RWPE1 (cell line): Measurements from ENCODE around the gene RHBDF2.
A peak's percentile ranks its signal among the peaks of the same experiment; 100 is the strongest.
"Not testable (repeated sequence)": the region's sequence is repeated elsewhere in the genome, so short reads cannot be mapped to it uniquely, and the experiment has no call there.

Experiments used
- CTCF ChIA-PET: fragments of 350-600 bp; sonication (Branson Sonifier 250); formaldehyde crosslinking; extraction: SDS; loops from one replicate; lab custom pipeline; 2021; lab: Yijun Ruan, JAX
- POLR2A ChIA-PET: fragments of 400-600 bp; formaldehyde crosslinking; extraction: SDS; loops from one replicate; lab custom pipeline; 2020; ENCODE audit warnings: antibody characterized with exemption; ENCODE audit not compliant: low non-redundant PET; lab: Yijun Ruan, JAX
- DNase-seq: peaks from one replicate; pipeline ENCODE4 v3.0.0; 2012; ENCODE audit warnings: low spot score
- H3K27ac ChIP-seq: fragments of 450-650 bp; 2 replicates; pipeline ENCODE4 v1.5.1; 2017
- TF ChIP-seq, protein P1 (sequence below): fragments of 450-650 bp; conservative IDR thresholded peaks from 2 replicates; pipeline ENCODE4 v1.5.1; 2017; ENCODE audit warnings: low read depth, mild to moderate bottlenecking

Gene RHBDF2

DNA sequence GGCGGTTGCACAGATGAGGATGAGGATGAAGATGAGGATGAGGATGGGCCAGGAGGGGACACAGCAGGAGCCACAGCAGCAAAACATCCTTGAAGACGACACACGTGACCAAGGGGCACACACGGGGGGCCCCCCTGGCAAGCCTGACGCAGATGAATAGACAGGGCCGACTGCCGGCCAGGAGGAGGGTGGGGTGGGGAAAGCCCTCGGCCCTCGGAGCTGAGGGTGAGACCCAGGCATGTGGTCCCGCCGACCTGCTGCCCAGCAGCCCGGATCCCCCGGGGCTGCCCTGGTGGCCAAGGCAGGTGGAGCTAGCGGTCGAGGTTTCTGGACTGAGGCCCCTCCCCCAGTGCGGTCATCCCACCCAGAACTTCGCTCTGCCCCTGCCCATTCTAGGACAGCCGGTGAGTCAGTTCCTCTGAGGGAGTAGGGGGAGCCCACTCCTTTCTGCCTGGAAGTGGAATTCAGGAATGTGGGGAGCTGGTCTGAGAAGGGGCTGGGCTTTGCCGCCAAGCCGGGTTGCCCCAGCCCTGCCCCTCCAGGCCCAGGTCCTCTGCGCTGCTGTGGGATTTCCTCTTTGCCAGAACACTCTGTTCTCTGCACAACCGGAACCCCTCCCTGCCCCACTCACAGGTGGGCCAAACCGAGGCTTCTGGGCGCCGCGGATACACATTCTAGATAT is 26.3 kb upstream of the RHBDF2 start:
- DNase-seq: no peak
- H3K27ac ChIP-seq: peak overlapping the region; percentile 99
- TF ChIP-seq, protein P1, sequence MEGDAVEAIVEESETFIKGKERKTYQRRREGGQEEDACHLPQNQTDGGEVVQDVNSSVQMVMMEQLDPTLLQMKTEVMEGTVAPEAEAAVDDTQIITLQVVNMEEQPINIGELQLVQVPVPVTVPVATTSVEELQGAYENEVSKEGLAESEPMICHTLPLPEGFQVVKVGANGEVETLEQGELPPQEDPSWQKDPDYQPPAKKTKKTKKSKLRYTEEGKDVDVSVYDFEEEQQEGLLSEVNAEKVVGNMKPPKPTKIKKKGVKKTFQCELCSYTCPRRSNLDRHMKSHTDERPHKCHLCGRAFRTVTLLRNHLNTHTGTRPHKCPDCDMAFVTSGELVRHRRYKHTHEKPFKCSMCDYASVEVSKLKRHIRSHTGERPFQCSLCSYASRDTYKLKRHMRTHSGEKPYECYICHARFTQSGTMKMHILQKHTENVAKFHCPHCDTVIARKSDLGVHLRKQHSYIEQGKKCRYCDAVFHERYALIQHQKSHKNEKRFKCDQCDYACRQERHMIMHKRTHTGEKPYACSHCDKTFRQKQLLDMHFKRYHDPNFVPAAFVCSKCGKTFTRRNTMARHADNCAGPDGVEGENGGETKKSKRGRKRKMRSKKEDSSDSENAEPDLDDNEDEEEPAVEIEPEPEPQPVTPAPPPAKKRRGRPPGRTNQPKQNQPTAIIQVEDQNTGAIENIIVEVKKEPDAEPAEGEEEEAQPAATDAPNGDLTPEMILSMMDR: no peak
- CTCF ChIA-PET: interaction anchor here (0.7 to 1.6 kb wide), 3 partner anchors 59 to 97 kb away, joined by 4 to 12 read pairs (median 7); partner anchors contain the start of gene ST6GALNAC2
- POLR2A ChIA-PET: no interaction called here

DNA sequence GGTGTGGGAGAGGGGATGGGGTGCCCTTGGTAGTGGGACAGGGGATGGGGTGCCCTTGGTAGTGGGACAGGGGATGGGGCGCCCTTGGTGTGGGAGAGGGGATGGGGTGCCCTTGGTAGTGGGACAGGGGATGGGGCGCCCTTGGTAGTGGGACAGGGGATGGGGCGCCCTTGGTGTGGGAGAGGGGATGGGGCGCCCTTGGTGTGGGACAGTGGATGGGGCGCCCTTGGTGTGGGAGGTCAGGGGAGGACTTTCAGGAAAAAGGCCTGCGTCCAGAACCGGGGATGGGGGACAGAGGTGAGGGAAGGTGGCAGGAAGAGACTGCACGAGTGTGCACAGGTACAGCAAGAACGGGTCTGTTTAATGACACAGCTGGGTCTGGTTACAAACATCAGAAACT is 25.8 kb upstream of the RHBDF2 start:
- POLR2A ChIA-PET, DNase-seq: not testable (repeated sequence)
- CTCF ChIA-PET: interaction anchor here (1.6 kb wide), 1 partner anchor 97 kb away, joined by 12 read pairs; no protein-coding TSS in a partner anchor
- H3K27ac ChIP-seq: peak overlapping the region; percentile 99

DNA sequence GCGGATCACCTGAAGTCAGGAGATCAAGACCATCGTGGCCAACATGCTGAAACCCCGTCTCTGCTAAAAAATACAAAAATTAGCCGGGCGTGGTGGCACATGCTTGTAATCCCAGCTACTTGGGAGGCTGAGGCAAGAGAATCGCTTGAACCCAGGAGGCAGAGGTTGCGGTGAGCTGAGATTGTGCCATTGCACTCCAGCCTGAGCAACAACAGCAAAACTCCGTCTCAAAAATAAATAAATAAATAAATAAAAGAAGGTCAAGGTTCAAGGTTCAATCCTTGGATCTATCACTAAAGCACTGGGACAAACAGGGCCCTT is 24.2 kb upstream of the RHBDF2 start:
- H3K27ac ChIP-seq: peak overlapping the region; percentile 86
- POLR2A ChIA-PET, DNase-seq: not testable (repeated sequence)
- CTCF ChIA-PET: interaction anchor here (0.6 to 0.8 kb wide), 3 partner anchors 22 to 97 kb away, joined by 3 to 5 read pairs (median 4); no protein-coding TSS in a partner anchor

DNA sequence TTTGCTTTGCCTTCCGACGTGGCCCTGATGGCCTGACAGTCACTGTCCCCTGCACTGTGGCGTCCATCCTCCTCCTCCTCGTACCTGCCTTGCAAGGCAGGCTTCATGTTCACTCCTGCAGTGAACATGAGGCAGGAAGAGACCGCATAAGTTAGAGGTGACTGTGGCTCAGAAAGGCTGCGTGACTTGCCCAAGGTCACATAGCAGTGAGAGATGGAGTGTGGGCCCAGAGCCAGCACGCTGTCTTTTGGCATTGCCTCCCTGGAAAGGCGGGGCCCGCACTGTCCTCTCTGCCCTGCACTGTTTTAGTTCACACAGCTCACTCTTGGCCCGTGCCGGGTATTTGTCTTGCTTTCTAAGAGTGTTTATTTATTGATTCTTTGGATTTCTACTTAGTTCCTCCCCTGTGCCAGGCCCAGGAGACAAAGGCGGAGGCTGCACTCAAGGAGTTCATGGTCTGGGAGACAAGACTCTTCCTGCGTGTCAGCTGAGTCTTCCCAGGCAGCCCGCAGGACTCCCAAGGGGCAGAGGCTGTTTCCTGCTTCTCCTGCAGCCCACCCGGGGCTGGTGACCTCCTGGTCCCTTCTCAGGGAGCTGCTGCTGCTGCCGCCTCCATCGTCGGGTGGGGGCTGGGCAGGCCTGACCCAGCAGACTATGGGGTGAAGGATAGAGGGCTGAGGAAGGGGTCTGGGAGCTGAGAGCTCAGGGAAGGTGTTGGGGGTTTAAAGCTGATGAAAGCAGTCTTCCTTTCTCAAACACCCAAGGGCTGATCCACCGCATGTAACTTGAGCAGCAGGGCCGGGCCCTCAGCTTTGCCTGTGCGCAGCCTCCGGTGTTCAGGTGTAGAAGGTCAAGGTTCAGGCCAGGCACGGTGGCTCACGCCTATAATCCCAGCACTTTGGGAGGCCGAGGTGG is 23.6 kb upstream of the RHBDF2 start:
- DNase-seq: no peak
- ChIA-PET CTCF (interaction anchor here (0.6 to 0.8 kb wide), 4 partner anchors 22 to 141 kb away, joined by 3 to 5 read pairs (median 4); no protein-coding TSS in a partner anchor), POLR2A (no interaction called here)
- H3K27ac ChIP-seq: peak overlapping the region; percentile 86
- TF ChIP-seq, protein P1: no peak

DNA sequence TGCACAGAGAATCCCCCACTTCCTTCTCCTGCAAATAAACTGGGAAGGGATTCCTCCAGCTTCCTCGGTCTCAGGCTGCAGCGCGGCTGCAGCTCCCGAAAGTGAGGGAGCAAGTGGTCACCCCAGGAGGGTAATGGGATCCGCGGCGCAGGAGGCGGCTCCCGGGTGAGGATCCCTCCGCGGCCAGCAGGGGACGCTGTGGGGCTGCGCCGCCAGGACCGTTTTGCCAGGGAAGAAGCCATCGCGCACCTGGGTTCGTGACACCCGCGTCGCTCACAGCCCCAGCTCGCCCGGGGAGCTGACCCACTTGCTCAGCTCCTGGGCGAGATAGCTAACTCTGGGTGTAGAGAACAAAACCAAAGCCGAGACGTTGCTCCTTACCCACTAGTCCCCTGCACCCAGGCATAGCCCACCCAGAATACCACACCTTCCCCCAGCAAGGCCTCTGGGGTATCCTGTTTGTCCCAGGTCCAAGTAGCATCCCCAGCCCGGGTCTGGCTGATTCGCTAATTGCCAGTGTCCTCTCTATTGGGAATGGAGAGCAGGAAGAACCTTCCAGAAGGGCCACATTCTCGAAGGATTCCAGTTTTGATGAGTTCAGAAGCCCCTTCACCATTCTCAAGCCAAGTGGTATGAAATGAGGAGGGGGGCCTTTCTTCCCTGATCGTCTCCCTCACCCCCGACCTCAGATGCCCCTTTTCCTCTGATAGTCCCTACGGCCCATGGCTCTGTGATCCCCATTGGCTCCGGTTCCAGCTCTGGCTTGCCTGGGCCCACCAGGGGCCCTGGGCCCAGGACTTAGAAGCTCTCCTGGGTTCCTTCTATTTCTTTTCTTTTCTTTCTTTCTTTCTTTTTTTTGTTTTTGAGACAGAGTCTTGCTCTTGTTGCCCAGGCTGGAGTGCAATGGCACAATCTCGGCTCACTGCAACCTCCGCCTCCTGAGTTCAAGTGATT is 22.1 kb upstream of the RHBDF2 start:
- TF ChIP-seq, protein P1: peak; percentile 100
- DNase-seq: peak; percentile 82
- CTCF ChIA-PET: interaction anchor here (0.5 to 2.2 kb wide), 45 partner anchors 10 to 577 kb away, joined by 3 to 26 read pairs (median 4); partner anchors contain the start of genes PRCD, ST6GALNAC1, ST6GALNAC2 and UBE2O
- peak overlapping the region; percentile 86 for H3K27ac ChIP-seq
- POLR2A ChIA-PET: interaction anchor here (1.1 kb wide), 1 partner anchor 32 kb away, joined by 3 read pairs; no protein-coding TSS in a partner anchor

DNA sequence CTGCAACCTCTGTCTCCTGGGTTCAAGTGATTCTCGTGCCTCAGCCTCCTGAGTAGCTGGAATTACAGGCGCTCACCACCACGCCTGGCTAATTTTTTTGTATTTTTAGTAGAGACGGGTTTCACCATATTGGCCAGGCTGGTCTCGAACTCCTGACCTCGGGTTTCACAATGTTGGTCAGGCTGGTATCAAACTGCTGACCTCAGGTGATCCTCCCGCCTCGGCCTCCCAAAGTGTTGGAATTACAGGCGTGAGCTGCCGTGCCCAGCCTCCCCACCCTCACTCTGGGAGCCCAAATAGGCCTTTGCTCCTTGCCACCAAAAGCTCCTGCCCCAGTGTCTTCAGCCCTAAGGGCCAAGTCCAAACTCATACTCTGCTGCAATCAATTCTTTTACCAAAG is 20.5 kb upstream of the RHBDF2 start:
- POLR2A ChIA-PET, H3K27ac ChIP-seq, DNase-seq: not testable (repeated sequence)
- CTCF ChIA-PET: interaction anchor here (0.7 to 2.0 kb wide), 5 partner anchors 10 to 99 kb away, joined by 3 to 26 read pairs (median 4); partner anchors contain the start of gene ST6GALNAC2

DNA sequence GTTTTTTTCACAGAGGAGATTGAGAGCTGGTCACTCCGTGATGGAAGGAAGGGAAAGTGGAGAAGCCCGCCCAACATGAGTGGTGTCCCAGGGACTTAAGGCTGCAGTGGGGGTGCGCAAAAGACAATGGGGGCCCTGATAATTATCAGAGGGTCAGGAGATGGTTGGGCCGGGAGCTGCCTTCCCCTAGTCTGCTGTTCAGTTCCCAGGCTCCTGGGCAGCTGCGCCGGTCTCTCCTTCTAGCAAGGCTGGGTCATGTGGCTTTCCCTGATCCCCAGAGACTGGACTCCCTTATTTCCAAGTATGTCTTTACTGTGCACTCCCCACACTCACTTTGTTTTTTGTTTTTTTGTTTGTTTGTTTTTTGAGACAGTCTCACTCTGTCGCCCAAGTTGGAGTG is 20.0 kb upstream of the RHBDF2 start:
- TF ChIP-seq, protein P1: no peak
- CTCF ChIA-PET: interaction anchor here (0.7 to 2.0 kb wide), 5 partner anchors 10 to 99 kb away, joined by 3 to 9 read pairs (median 3); no protein-coding TSS in a partner anchor
- POLR2A ChIA-PET: no interaction called here
- no peak for DNase-seq
- no peak overlapping the region for H3K27ac ChIP-seq
